ENCODE measurements around the gene RAB35.

Gene RAB35

DNA sequence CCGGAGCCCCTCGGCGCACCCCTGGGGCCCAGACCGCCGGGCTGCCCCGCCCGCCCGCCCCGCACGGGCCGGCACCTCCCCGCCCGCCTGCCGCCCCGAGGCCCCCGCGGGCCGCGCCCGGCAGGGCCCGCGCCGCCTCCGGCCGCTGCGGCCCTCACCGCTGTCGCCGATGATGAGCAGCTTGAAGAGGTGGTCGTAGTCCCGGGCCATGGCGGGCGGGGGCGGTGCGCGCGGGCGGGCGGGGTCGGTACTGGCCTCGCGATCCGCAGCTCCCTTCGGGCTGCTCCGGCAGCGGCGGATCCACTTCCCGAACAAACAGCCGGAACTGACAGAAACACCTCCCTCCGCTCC lies at the start of gene RAB35:
TSS of gene RAB35 (minus strand) at position 313 of the 351 bp plus-strand sequence. CDS start at position 210, 103 bp downstream.
- no peak for DNase-seq (ENCODE audit: low spot score)

- no peak for DNase-seq (ENCODE audit: low spot score)
Measured at GRCh38 chr12:120164293-120164692, 47.7 kb upstream of the RAB35 start.

- no peak for DNase-seq (ENCODE audit: low spot score)
Measured at GRCh38 chr12:120162763-120163162, 46.2 kb upstream of the RAB35 start.

GRCh38 chr12:120161852-120162251 lies 45.3 kb upstream of the RAB35 start:
- DNase-seq (ENCODE audit: low spot score), result no peak

DNA sequence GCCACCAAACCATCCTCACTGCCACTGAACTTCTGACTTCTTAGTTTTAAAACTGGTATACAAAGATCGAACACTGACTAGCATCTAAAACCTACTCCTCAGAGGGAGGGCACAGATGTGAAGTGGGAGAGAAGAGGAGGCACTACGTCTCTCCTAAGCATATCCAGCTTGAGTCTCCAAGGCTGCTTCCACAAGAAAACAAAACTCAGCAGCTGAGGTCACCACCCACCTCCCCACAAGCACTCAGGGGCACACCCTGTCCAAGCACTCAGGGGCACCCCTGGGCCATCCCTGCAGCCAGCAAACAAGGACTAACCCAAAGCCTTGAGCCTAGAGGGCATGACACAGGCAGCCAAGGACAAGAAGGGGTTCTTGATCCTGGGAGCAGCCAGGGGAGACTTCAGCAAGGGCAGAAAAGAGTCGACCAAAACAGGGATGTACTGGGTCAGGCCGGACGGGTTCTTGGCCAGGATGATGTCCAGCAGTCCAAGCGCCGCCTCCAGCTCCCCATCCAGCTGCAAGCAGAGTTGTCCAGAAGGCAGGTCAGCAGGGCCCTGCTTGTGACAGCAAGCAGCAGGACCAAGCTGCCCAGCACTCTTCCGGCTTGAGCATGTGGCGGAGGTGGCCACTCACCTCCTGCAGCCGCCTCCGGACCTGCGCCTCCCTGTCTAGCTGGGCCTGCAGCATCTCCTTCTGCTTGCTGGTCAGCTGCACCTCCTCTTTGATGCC lies 43.1 kb upstream of the RAB35 start:
- DNase-seq (ENCODE audit: low spot score), result no peak

- no peak for DNase-seq (ENCODE audit: low spot score)
Measured at GRCh38 chr12:120158351-120158750, 41.8 kb upstream of the RAB35 start.

DNA sequence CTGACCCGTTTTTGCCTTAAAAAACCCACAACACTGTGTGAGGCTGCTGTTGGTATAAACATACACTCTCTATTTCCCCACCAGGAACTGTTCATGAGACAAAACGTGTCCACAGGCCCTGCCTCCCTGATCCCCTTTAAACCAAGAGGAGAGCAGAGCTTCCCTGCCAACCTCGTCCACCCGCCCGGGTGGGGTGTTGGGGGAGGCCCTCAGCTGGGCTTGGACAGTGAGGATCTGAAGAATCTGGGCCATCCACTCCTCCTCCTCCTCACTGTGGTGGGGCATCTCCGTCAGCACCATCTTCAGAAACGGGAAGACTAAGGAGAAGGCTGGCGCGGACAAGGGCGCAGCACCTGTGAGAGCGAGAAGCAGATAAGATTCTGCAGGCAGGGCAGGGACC lies 41.1 kb upstream of the RAB35 start:
- no peak for DNase-seq (ENCODE audit: low spot score)

- DNase-seq (ENCODE audit: low spot score), result no peak
Measured at GRCh38 chr12:120156315-120157259, 40.0 kb upstream of the RAB35 start.

GRCh38 chr12:120155072-120155471 lies 38.5 kb upstream of the RAB35 start:
- no peak for DNase-seq (ENCODE audit: low spot score)

- no peak for DNase-seq (ENCODE audit: low spot score)
Measured at GRCh38 chr12:120150919-120151525, 34.5 kb upstream of the RAB35 start.

DNA sequence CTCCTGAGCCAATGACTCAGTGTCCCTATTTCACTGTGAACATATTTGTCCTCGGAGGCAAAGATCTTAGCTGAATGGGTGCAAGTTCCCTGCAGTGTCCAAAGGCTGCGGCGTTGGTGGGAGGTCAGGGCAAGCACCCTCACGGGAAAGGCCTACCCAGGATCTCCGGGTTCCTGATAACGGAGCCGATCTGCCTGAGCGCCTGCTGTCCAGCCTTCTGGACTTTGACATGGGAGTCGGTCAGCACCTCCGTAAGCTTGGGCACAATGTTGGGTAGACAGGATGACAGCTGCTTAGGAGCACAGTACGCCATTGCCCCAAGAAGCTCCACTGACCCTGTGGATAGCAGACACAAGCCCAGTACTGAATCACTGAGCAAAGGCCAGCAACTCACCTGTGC lies 31.5 kb upstream of the RAB35 start:
- DNase-seq (ENCODE audit: low spot score), result no peak

- no peak for DNase-seq (ENCODE audit: low spot score)
Measured at GRCh38 chr12:120145164-120145563, 28.6 kb upstream of the RAB35 start.

- no peak for DNase-seq (ENCODE audit: low spot score)
Measured at GRCh38 chr12:120144215-120144614, 27.7 kb upstream of the RAB35 start.

DNA sequence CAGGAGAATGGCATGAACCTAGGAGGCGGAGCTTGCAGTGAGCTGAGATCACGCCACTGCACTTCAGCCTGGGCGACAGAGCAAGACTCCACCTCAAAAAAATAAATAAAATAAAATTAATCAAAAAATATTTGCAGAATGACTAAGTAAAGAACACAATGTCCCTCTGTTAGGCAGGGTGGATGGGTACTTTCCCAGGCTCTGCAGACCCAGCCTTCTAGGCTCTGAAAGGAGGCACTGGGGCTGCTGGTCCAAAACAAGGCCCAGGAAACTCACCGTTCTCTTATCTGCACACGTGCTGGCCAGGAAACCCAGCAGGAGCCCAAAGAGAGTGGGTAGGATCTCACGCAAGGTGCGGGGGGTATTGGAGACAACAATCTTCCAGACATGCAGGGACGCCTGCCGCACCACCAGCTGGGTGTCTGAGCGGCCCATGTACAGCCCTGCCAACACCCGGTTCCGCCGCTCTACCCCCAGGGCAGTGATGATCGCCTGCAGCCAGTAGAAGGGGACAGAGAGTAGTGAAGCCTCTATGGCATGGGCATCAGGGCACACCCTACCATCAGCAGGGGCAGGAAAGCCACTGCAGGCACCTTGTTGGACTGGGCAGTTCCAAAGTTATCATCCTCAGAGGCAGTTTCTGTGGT lies 25.8 kb upstream of the RAB35 start:
- no peak for DNase-seq (ENCODE audit: low spot score)

DNA sequence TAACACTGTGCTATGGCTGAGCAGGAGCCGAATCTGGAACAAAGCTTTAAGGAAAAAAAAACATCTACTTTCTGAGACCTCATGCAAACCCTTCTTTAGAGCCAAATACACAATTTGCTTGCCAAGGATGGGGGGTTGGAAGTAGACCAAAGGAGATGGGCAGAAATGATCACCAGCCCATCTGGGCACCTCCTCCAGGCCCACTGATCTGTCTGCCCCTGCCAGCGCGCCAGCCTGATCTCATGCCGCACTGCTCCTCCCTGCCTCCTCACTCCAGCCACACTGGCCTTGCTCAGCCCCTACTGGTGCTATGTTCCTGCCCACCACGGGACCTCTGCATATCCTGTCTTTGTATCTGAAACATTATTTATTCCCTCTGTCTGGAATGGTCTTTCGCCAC lies 24.8 kb upstream of the RAB35 start:
- no peak for DNase-seq (ENCODE audit: low spot score)

- DNase-seq (ENCODE audit: low spot score), result no peak
Measured at GRCh38 chr12:120140603-120141002, 24.1 kb upstream of the RAB35 start.

GRCh38 chr12:120139958-120140357 lies 23.4 kb upstream of the RAB35 start:
- no peak for DNase-seq (ENCODE audit: low spot score)

DNA sequence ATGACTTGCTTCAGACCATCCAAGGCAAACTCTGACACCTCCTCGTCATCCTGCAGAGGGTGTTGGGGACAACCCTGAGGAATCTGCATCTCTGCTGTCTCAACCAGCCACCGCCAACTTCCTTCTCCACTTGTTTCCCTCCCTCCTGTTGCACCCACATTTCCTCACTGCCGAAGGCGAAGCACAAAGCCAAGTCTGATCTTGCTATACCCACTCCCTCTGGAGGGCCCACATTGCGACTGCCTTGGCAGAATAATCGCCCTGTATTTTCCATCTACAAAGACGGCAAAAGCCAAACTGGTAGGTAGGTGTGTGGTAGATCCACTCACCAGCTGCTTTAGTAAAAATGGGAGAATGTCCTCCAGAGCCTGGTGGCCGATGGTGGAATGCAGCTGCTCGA lies 21.8 kb upstream of the RAB35 start:
- DNase-seq (ENCODE audit: low spot score), result no peak

- no peak for DNase-seq (ENCODE audit: low spot score)
Measured at GRCh38 chr12:120137833-120138232, 21.3 kb upstream of the RAB35 start.

DNA sequence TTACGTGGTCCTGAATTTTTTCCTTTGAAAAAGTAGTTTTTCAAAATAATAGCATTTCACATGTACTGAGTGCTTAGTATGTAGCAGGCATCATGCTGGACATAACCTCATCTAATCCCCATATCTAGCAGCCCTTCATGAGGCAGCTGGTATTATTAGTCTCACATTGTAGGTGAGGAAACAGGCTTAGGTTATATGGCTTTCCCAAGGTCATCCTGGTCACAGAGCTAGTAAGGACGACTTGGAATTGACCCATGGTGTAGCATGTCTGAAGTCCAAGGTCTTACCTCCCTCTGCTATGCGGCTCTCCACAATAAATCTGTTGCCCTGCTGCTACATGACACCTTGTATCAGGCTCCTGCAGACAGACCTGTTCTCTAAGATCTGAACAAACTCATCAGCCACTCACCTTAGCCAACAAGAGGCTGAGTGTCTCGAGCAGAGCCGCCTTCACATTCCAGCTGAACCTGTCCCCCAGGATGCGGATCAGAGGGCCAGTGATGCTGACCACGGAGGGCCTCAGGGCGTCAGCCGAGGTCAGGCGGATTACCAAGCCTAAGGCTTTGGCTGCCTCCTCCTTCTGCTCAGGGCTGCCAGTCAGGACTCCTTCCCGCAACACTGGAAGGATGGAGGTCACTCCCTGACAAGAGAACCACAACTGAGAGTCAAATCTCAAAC lies 19.7 kb upstream of the RAB35 start:
- no peak for DNase-seq (ENCODE audit: low spot score)

DNA sequence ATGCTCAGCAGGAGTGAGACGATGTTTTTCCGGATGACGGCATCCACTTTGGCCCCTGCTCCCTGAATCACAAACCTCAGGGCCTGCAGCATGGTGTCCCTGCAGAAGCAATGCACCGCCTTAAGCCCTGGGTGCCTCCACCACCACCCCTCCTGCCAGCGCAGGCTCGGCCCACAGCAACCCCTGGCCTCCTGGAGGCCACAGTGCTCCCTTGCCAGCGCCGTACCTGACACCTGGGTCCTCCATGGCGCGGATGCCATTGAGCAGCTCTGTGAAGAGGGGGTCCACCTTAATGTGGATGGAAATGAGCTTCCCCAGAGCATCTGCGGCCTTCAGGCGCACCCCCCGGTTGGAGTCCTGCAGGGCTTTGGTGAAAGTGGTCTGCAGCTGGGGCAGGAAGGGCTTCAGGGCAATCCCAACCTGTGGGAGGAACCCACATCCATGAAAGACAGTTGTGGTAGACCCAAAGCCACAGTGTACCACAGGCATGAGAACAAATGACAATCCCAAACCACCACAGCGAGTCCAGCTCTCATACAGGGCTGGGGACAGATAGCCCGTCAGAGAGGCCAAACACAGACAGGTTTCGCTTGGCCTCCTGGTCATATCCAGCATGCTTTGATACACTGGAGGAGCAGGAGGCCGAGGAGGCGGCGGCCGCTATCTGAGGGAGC lies 17.9 kb upstream of the RAB35 start:
- DNase-seq (ENCODE audit: low spot score), result no peak

Measured in RKO (cell line).